NCI-H2196 (cell line): ENCODE data around the gene SH3PXD2B.

Experiments
- DNase-seq: peaks from one replicate; lab custom pipeline; 2025; ENCODE audit not compliant: unreplicated experiment; lab: John Stamatoyannopoulos, UW

Gene SH3PXD2B

GRCh38 chr5:172453986-172454357 is 353 bp downstream of the SH3PXD2B start:
- no peak for DNase-seq

- no peak for DNase-seq
Measured at GRCh38 chr5:172453206-172453985, 929 bp downstream of the SH3PXD2B start.

GRCh38 chr5:172452398-172453205 is 1.7 kb downstream of the SH3PXD2B start:
- no peak for DNase-seq

GRCh38 chr5:172451771-172452197 is 2.5 kb downstream of the SH3PXD2B start:
- DNase-seq = no peak

GRCh38 chr5:172450861-172451695 is 3.2 kb downstream of the SH3PXD2B start:
- DNase-seq = peak; percentile 38

GRCh38 chr5:172450453-172450852 is 3.9 kb downstream of the SH3PXD2B start:
- DNase-seq = no peak

GRCh38 chr5:172448999-172449398 is 5.3 kb downstream of the SH3PXD2B start:
- DNase-seq = no peak

- no peak for DNase-seq
Measured at GRCh38 chr5:172447646-172448365, 6.5 kb downstream of the SH3PXD2B start.

GRCh38 chr5:172446336-172447051 is 7.8 kb downstream of the SH3PXD2B start:
- DNase-seq = no peak

- DNase-seq = no peak
Measured at GRCh38 chr5:172445866-172446265, 8.5 kb downstream of the SH3PXD2B start.

GRCh38 chr5:172444626-172445365 is 9.5 kb downstream of the SH3PXD2B start:
- DNase-seq = no peak

- DNase-seq = no peak
Measured at GRCh38 chr5:172444110-172444510, 10.2 kb downstream of the SH3PXD2B start.

- DNase-seq = peak; percentile 89
Measured at GRCh38 chr5:172443441-172444109, 10.8 kb downstream of the SH3PXD2B start.

GRCh38 chr5:172442592-172442991 is 11.7 kb downstream of the SH3PXD2B start:
- no peak for DNase-seq

GRCh38 chr5:172441262-172441751 is 13.0 kb downstream of the SH3PXD2B start:
- DNase-seq = no peak

- DNase-seq = no peak
Measured at GRCh38 chr5:172440486-172440885, 13.8 kb downstream of the SH3PXD2B start.

- DNase-seq = no peak
Measured at GRCh38 chr5:172439785-172440477, 14.4 kb downstream of the SH3PXD2B start.

GRCh38 chr5:172438319-172438668 is 16.0 kb downstream of the SH3PXD2B start:
- no peak for DNase-seq
